K562 (cell line): ENCODE data around the gene ISM1. TPM values are rescaled to one million over a fixed set of nuclear protein-coding genes. Genes with fewer than 3 reads are reported as not detected.

Experiments
- ATAC-seq: fragments of 200-7000 bp; cut with Tn5 transposase; 3 replicates; pipeline ENCODE4 v1.9.1; 2020; ENCODE audit warnings: moderate library complexity
- BruUV-seq: library from RNA; stranded (reverse); fragments of 400-500 nt; replicated peaks from 2 replicates; lab custom pipeline; 2021; lab: Mats Ljungman, UMichigan
- CTCF ChIA-PET: fragments of 300-600 bp; formaldehyde crosslinking; extraction: SDS; loops from one replicate; lab custom pipeline; 2021; ENCODE audit warnings: low intra/inter-chr PET ratio; lab: Yijun Ruan, JAX
- POLR2A ChIA-PET: fragments of 300-600, 350-650 bp; sonication (Branson Sonifier 250); formaldehyde crosslinking; extraction: SDS; loops from one replicate; lab custom pipeline; 2021; ENCODE audit warnings: antibody characterized with exemption, inconsistent platforms; lab: Yijun Ruan, JAX
- DNase-seq, 4 experiments: peaks; one replicate each; pipeline versions ENCODE4 v3.0.0 to v3.0.0-alpha.2; 2011 to 2018; ENCODE audit warnings: low spot score in 3 of 4, mixed read lengths in 3 of 4; ENCODE audit errors: extremely low read depth in 1 of 4
- FAIRE-seq: peaks from 2 replicates; lab custom pipeline; 2011; peaks lifted over from hg19 to GRCh38; lab: Jason Lieb, UNC
- H2AFZ ChIP-seq: 2 replicates; pipeline ENCODE4 v1.6.0; 2011; ENCODE audit warnings: low read depth, low read length, control low read depth, inconsistent platforms
- H3K27ac ChIP-seq: fragments of 200-600 bp; 3 replicates; pipeline ENCODE4 v1.8.0; 2011; ENCODE audit warnings: low read depth, mild to moderate bottlenecking, control low read depth, inconsistent platforms, low read length, moderate library complexity, mixed read lengths; ENCODE audit errors: extremely low read depth
- H3K27me3 ChIP-seq, 2 experiments: fragments of 300-600 bp in 1 of 2; 2 replicates in 1 of 2; 3 replicates in 1 of 2; pipeline versions ENCODE4 v1.6.0 to v1.8.0; 2011; ENCODE audit warnings: inconsistent platforms in 2 of 2, low read length in 2 of 2, mild to moderate bottlenecking in 1 of 2, mixed read lengths in 1 of 2, moderate library complexity in 1 of 2; ENCODE audit not compliant: control insufficient read depth in 2 of 2, insufficient read depth in 2 of 2
- H3K36me3 ChIP-seq: fragments of 300-600 bp; 3 replicates; pipeline ENCODE4 v1.8.0; 2011; ENCODE audit warnings: mild to moderate bottlenecking, low read length, inconsistent platforms; ENCODE audit not compliant: control insufficient read depth, insufficient read depth
- H3K4me1 ChIP-seq, 2 experiments: fragments of 200-600 bp in 1 of 2; replicated peaks in 1 of 2; 2 replicates in 1 of 2; 3 replicates in 1 of 2; pipeline versions ENCODE4 v1.5.1 to v1.8.0; 2011; ENCODE audit warnings: inconsistent platforms in 2 of 2, low read length in 2 of 2, mild to moderate bottlenecking in 1 of 2, mixed read lengths in 1 of 2, moderate library complexity in 1 of 2; ENCODE audit not compliant: control insufficient read depth in 2 of 2, insufficient read depth in 2 of 2
- H3K4me2 ChIP-seq: 2 replicates; pipeline ENCODE4 v1.6.1; 2011; ENCODE audit warnings: low read length, control low read depth, inconsistent platforms, mixed read lengths; ENCODE audit not compliant: insufficient read depth
- H3K4me3 ChIP-seq: fragments of 200-600 bp; sonication (generic), shearing (Covaris generic); 2 replicates; pipeline ENCODE4 v1.5.1; 2016; ENCODE audit warnings: control low read depth, inconsistent platforms
- H3K79me2 ChIP-seq: fragments of 200-600 bp; 3 replicates; pipeline ENCODE4 v1.8.0; 2011; ENCODE audit warnings: low read length, inconsistent platforms; ENCODE audit not compliant: control insufficient read depth, insufficient read depth
- H3K9ac ChIP-seq, 2 experiments: 2 replicates each; pipeline versions ENCODE4 v1.6.0 to v1.6.1; 2011; ENCODE audit warnings: low read depth in 2 of 2, low read length in 2 of 2, control low read depth in 1 of 2, inconsistent platforms in 1 of 2, mild to moderate bottlenecking in 1 of 2, mixed read lengths in 1 of 2; ENCODE audit not compliant: insufficient read depth in 1 of 2
- H3K9me1 ChIP-seq: one replicate; pipeline ENCODE4 v1.6.0; 2011; ENCODE audit warnings: inconsistent platforms, mild to moderate bottlenecking, low read length, moderate library complexity; ENCODE audit not compliant: control insufficient read depth, insufficient read depth
- H3K9me3 ChIP-seq: replicated peaks from 2 replicates; pipeline ENCODE4 v1.5.1; 2011; ENCODE audit warnings: low read depth, low read length, inconsistent platforms; ENCODE audit not compliant: control insufficient read depth, insufficient read depth
- H4K20me1 ChIP-seq: replicated peaks from 2 replicates; pipeline ENCODE4 v1.6.1; 2011; ENCODE audit warnings: low read length, inconsistent platforms, mixed read lengths; ENCODE audit not compliant: control insufficient read depth, insufficient read depth
- KDM4B ChIP-seq, 2 experiments: fragments of 450-650 bp in 1 of 2; sonication (generic) in 1 of 2; IDR thresholded peaks; 2 replicates each; pipeline ENCODE4 v1.6.1; 2016 to 2017; ENCODE audit warnings: borderline replicate concordance in 2 of 2, antibody characterized with exemption in 1 of 2, low read depth in 1 of 2, mild to moderate bottlenecking in 1 of 2
- KLF16 ChIP-seq: IDR thresholded peaks from 2 replicates; pipeline ENCODE4 v1.6.1; 2016; ENCODE audit warnings: antibody characterized with exemption
- SMAD4 ChIP-seq: fragments of 250-450 bp; sonication (Bioruptor Pico); conservative IDR thresholded peaks from 2 replicates; pipeline ENCODE4 v1.8.0; 2021; ENCODE audit warnings: inconsistent platforms, mild to moderate bottlenecking, moderate library complexity
- TAF9B ChIP-seq: fragments of 450-650 bp; IDR thresholded peaks from 2 replicates; pipeline ENCODE4 v1.6.1; 2018; ENCODE audit warnings: mild to moderate bottlenecking; ENCODE audit not compliant: partially characterized antibody
- WGBS: fragments of 100-300 bp; shearing (Covaris generic); methylation state at CpG from one replicate; pipeline ENCODE4 v1.1.6; 2016; ENCODE audit warnings: low coverage, mixed read lengths; ENCODE audit not compliant: insufficient coverage; ENCODE audit errors: missing lambda C conversion rate; 5-methylcytosine and 5-hydroxymethylcytosine counted together
- in situ Hi-C: fragments of 300-500 bp; cut with MboI; formaldehyde crosslinking; loops from 4 replicates; pipeline ENCODE4 v1.15.0; 2018; ENCODE audit warnings: inconsistent platforms, mixed read lengths
- intact Hi-C: fragments of 100-400 bp; cut with micrococcal nuclease; formaldehyde crosslinking; loops from 2 replicates; pipeline ENCODE4 v1.14.2; 2022
- polyA plus RNA-seq, 8 experiments: library from polyadenylated mRNA; depleted of rRNA in 4 of 8; stranded (reverse) in 5 of 8; unstranded in 3 of 8; fragments of >200 nt; fragmentation: Nextera tagmentation in 2 of 8; fragmentation: Illumina TruSeq in 1 of 8; extraction: Ambion mirVana in 2 of 8; extraction: Trizol in 1 of 8; gene quantifications; 2 replicates each; pipeline versions ENCODE4 v1.2.1 to v1.2.3, GENCODE V29; 2011 to 2014; ENCODE audit warnings: inconsistent platforms in 1 of 8, missing spikeins in 1 of 8
- total RNA-seq, 7 experiments: library from RNA; depleted of rRNA in 6 of 7; stranded (reverse); fragments of >200 nt in 6 of 7; fragmentation: Illumina TruSeq in 2 of 7; extraction: Trizol in 2 of 7; gene quantifications; 2 replicates each; pipeline versions ENCODE4 v1.2.1 to v1.2.3, GENCODE V29; 2011 to 2021; ENCODE audit warnings: low replicate concordance in 1 of 7
- TF ChIP-seq, protein P1 (sequence below): fragments of 250-450 bp; sonication (Bioruptor Pico); IDR thresholded peaks from 2 replicates; pipeline ENCODE4 v1.4.0; 2020; ENCODE audit warnings: mild to moderate bottlenecking, moderate library complexity, borderline replicate concordance
- TF ChIP-seq, protein P2 (sequence below): sonication (generic); IDR thresholded peaks from 2 replicates; pipeline ENCODE4 v1.6.1; 2016

Gene ISM1
- total and polyA plus RNA-seq, 9 of the 15 experiments (the other 6 are each of a cell fraction or from before 2014, with no cell fraction given), result not detected

GRCh38 chr20:13265941-13266340 is 44.9 kb downstream of the ISM1 start (continued):
- TF ChIP-seq, protein P1, sequence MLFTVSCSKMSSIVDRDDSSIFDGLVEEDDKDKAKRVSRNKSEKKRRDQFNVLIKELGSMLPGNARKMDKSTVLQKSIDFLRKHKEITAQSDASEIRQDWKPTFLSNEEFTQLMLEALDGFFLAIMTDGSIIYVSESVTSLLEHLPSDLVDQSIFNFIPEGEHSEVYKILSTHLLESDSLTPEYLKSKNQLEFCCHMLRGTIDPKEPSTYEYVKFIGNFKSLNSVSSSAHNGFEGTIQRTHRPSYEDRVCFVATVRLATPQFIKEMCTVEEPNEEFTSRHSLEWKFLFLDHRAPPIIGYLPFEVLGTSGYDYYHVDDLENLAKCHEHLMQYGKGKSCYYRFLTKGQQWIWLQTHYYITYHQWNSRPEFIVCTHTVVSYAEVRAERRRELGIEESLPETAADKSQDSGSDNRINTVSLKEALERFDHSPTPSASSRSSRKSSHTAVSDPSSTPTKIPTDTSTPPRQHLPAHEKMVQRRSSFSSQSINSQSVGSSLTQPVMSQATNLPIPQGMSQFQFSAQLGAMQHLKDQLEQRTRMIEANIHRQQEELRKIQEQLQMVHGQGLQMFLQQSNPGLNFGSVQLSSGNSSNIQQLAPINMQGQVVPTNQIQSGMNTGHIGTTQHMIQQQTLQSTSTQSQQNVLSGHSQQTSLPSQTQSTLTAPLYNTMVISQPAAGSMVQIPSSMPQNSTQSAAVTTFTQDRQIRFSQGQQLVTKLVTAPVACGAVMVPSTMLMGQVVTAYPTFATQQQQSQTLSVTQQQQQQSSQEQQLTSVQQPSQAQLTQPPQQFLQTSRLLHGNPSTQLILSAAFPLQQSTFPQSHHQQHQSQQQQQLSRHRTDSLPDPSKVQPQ (CRISPR knock-in tag), result no peak
- TF ChIP-seq TAF9B, result no peak

DNA sequence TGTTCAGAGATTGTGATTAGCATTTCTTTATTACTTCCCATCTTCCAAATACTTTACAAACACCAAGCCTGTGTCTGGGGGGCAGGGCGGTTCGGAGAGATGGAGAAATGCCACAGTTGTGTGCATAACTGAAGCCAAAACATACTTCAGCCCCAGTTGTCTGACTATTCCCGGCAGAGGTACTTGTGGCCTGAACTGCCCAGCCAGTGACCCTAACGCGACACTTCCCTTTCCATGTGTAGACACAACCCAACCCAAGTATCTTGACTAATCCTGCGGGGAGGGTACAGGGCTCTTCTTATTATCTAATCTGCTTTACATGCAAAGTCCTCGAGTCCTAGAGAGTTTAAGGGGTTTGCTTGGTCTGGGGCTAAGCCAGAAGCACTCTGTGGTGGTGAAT is 46.2 kb downstream of the ISM1 start:
- Histone ChIP-seq H3K79me2 (no peaks in the 10 kb centered on the region), H3K27ac (no peak overlapping the region), H3K4me2 (no peak overlapping the region), H3K4me1 (no peaks in the 10 kb centered on the region), H4K20me1 (no peaks in the 10 kb centered on the region), H3K9me3 (no peaks in the 10 kb centered on the region), H3K9ac (no peak overlapping the region), H3K27me3 (no peaks in the 10 kb centered on the region)
- in situ Hi-C loops (no loop called here), intact Hi-C loops (no loop called here)
- POLR2A ChIA-PET, result no interaction called here
- no peak for DNase-seq
- no peak for FAIRE-seq
- BruUV-seq, result no TSS peak
- TF ChIP-seq, protein P2, sequence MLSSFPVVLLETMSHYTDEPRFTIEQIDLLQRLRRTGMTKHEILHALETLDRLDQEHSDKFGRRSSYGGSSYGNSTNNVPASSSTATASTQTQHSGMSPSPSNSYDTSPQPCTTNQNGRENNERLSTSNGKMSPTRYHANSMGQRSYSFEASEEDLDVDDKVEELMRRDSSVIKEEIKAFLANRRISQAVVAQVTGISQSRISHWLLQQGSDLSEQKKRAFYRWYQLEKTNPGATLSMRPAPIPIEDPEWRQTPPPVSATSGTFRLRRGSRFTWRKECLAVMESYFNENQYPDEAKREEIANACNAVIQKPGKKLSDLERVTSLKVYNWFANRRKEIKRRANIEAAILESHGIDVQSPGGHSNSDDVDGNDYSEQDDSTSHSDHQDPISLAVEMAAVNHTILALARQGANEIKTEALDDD, result no peak
- no peak for TF ChIP-seq KDM4B (IDR thresholded peaks at IDR 0.05; ENCODE audit: borderline replicate concordance in 2 of 2, low read depth in 1 of 2)
- TF ChIP-seq SMAD4 (CRISPR knock-in tag), result no peak
- TF ChIP-seq KLF16, result no peak
- TF ChIP-seq, all 486 proteins: peak for 0
- Histone ChIP-seq H3K4me3 (no peak overlapping the region), H3K9me1 (no peaks in the 10 kb centered on the region), H3K36me3 (no peaks in the 10 kb centered on the region), H2AFZ (no peak overlapping the region)
- 0% methylated on average over 6 of the region's 7 CpGs for WGBS
- no peak for ATAC-seq
- CTCF ChIA-PET, result no interaction called here
